HG02642 (cell line): ENCODE measurements around the gene KLF6.
"Not testable (repeated sequence)": the region's sequence is repeated elsewhere in the genome, so short reads cannot be mapped to it uniquely, and the experiment has no call there.

Experiments
- ATAC-seq: cut with Tn5 transposase; IDR thresholded peaks from one replicate; pipeline ENCODE4 v1.9.1; 2021; ENCODE audit warnings: mild to moderate bottlenecking; ENCODE audit not compliant: unreplicated experiment, poor library complexity

Gene KLF6

DNA sequence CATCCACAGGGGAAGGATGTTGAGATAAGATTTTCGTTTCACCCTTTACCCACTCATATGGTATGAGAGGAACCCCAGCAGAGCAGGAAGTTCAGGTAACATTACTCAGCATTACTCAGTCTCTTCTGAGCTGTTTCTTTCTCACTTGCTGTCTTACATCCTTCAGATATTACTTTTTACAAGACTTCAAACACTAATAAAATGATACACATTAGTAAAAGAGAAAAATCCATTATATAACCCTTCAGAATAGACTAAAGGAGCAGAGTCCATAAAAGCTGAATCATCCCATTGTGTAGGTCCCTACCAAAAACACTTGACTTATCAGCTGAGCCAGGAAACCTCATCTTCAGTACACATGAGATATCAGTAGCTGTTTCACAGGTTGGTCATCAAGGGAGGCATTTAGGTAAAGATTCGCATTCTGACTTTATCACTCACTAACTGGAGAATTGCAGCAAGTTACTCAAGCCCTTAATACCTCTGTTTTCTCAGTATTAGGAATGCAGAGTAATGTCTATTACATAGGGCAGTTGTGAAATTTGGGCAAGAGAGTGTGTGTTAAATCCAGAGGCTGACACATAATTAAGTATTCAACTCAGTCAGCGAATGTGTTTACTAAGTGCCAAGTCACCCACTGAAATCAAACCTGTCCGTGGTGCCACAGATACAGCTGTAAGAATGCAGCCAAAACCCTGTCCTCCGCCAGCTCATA lies 44.7 kb downstream of the KLF6 start:
- ATAC-seq: no peak

DNA sequence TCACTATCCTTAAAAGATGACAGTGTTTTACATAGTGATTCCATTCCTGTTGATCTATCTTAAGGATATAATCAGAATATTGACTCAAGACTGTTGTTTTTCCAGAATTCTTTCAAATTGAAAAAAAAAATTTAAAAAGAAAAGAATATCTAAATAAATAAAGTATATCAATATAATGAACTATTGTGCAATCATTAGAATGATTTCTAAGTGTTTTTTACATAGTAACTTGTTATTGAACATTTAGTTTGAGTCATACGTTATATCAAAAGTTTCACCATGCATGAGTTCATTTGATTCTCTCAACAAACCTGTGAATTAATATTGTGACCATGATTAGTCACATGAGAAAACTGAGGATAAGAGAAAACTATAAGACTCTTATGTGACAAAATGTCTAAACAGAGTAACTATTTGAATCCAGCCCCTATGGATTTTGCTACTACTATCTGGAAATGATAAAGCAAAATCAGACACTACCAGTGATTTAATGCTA lies 46.1 kb downstream of the KLF6 start:
- no peak for ATAC-seq

DNA sequence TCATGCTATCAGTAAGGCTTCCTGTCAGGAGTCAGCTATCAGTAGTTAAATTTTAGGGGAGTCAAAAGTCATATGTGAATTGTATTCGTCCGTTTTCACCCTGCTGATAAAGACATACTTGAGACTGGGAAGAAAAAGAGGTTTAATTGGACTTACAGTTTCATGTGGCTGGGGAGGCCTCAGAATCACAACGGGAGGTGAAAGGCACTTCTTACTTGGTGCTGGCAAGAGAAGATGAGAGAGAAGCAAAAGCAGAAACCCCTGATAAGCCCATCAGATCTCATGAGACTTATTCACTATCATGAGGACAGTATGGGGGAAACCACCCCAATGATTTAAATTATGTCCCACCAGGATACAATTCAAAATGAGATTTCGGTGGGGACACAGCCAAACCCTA lies 47.1 kb downstream of the KLF6 start:
- ATAC-seq: no peak

DNA sequence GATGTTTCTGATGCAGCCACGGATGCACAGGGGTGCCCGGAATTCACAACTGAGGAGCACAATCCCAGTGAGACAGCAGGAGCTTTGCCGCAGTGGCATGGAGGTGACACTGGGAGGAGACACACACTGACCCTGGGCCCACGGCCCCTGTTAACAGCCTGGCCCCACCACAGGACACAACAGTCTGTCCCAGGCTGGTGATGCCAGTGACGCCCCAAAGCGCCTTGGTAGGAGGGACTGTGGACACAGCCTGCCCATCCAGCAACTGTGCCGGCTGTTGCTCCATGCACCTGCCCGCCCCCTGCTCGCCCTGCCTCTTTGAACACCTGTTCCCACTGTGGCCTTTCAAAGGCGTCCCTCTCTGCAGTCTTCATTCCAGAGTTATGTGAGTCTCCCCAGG lies 49.8 kb downstream of the KLF6 start:
- no peak for ATAC-seq

DNA sequence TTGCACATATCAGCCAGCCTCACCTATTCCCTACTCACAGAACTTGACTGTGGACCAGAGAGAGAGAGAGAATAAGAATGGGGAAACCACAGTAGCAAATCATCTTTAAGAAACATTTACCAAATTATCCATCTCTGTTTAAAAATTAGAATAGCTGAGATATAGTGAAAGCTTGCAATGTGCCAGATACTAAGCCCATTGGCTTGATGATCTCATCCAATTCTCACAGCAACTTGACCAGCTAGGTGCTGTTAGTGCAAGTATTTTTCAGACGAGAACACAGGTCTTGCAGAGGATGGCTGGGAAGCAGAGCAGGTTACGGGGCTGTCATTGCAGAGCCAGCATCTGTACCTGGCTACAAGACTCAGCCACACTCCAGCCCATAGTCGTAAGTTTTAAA lies 50.9 kb downstream of the KLF6 start:
- no peak for ATAC-seq

DNA sequence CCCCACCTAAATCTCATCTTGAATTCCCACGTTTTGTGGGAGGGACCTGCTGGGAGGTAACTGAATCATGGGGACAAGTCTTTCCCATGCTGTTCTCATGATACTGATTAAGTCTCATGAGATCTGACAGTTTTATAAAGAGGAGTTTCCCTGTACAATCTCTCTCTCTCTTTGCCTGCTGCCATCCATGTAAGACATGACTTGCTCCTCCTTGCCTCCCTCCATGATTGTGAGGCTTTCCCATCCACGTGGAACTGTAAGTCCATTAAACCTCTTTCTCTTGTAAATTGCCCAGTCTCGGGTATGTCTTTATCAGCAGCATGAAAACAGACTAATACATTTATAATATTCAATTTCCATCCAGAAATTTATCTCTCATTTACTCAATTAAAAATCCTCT lies 52.8 kb downstream of the KLF6 start:
- ATAC-seq: not testable (repeated sequence)

DNA sequence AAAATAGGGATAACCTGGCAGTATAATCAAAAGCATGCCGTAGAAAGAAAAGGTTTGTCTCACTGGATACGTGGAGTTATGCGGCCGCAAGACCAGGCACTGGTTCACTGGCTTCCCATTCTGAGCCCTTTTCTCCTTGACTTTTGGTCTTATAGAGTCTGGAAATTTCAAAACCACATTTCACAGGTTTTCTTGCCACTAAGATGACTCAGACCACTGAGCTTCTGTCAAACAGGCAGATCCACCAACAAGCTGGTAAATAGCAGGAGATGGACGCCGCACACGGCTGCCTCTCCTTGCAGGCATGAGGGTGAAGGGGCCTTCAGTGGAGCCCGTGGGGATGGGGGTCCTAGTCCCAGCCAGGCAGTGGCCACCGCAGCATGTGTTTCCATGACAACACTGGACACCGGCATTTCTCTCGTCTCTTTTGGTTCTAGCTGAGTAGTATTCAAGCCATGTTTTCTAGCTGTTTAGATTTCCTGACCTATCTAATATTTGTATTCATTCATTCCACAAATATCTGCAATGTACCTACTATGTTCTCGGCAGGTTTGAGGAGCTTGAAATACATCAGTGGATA lies 55.5 kb downstream of the KLF6 start:
- no peak for ATAC-seq

DNA sequence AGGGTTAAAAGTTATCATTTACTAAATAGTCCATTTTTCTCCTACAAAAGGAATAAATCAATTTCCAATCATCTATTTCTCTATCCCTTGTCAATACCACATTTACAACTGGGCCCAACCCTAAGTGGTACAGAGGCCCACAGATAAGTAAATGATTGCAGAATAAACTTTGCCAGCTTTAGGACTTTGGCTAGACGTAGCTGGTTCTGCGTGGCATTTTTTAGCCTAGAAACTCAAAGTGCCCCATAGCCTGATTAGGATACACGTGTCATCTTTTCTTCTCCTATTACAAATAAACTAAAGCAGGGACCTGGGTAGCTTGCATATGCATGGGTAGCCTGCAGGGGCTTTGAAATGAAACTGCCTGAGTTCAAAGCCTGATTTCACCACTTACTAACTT lies 56.4 kb downstream of the KLF6 start:
- ATAC-seq: no peak

DNA sequence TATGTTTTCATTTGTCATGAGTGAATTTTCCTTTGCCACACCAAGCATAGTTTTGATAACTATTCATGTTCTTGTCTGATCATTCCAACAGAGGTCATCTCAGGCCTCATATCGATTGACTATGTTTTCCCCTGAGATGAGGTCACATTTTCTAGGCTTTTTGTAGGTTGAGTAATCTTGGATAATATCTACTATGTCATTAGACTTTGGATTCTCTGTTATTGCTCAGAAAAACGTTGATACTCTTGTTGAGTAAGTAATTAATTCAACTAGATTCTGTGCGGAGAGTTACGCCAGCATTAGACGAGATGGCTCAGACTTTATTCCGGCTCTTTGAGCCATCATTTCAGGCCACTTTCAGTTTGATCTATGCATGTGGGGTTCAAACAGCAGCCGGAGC lies 57.7 kb downstream of the KLF6 start:
- ATAC-seq: no peak
